SK-N-MC (cell line): ENCODE measurements around the gene MAP3K8.

Experiments used
- DNase-seq: peaks from one replicate; pipeline ENCODE4 v3.0.0-alpha.2; 2011; ENCODE audit warnings: low read depth, low spot score
- H3K27ac ChIP-seq: fragments of 200-600 bp; sonication (generic); 2 replicates; pipeline ENCODE4 v1.5.1; 2016; ENCODE audit warnings: mixed run types
- H3K36me3 ChIP-seq: fragments of 200-600 bp; sonication (generic); 2 replicates; pipeline ENCODE4 v1.6.1; 2017; ENCODE audit warnings: antibody characterized with exemption, low read length, mixed read lengths; ENCODE audit not compliant: insufficient read depth
- H3K4me3 ChIP-seq: fragments of 200-600 bp; sonication (generic); 2 replicates; pipeline ENCODE4 v1.5.1; 2016
- H3K9ac ChIP-seq: fragments of 200-600 bp; sonication (generic); 2 replicates; pipeline ENCODE4 v1.8.0; 2017; ENCODE audit warnings: mixed run types, mixed read lengths; ENCODE audit not compliant: insufficient read length
- H3K9me3 ChIP-seq: fragments of 200-600 bp; sonication (generic); 2 replicates; pipeline ENCODE4 v1.6.1; 2017; ENCODE audit warnings: low read depth, mild to moderate bottlenecking, antibody characterized with exemption, low read length, moderate library complexity, mixed read lengths
- EZH2 ChIP-seq: fragments of 200-600 bp; sonication (generic); IDR thresholded peaks from one replicate; pipeline ENCODE4 v1.6.1; 2017; ENCODE audit warnings: antibody characterized with exemption
- FOXP2 ChIP-seq: optimal IDR thresholded peaks from 2 replicates; pipeline ENCODE3; 2011; ENCODE audit warnings: mild to moderate bottlenecking, moderate library complexity; ENCODE audit not compliant: insufficient read depth; ENCODE audit errors: extremely low read length, control extremely low read depth
- POLR2AphosphoS5 ChIP-seq: IDR thresholded peaks from 2 replicates; pipeline ENCODE4 v1.6.1; 2012; ENCODE audit warnings: mild to moderate bottlenecking, low read depth, low read length, borderline replicate concordance

Gene MAP3K8

GRCh38 chr10:30447125-30447799 lies 13.3 kb downstream of the MAP3K8 start:
- TF ChIP-seq FOXP2 (no peak), EZH2 (no peak), POLR2AphosphoS5 (no peak)
- H3K4me3 ChIP-seq, result no peak overlapping the region
- H3K36me3 ChIP-seq, result no peaks in the 10 kb centered on the region; the same call in 1 of the 2 replicates
- no peak for DNase-seq
- no peak overlapping the region for H3K27ac ChIP-seq
- no peak overlapping the region for H3K9ac ChIP-seq
- H3K9me3 ChIP-seq, result no peaks in the 10 kb centered on the region

- TF ChIP-seq EZH2, result no peak
- no peak for TF ChIP-seq POLR2AphosphoS5
- no peak for TF ChIP-seq FOXP2
- Histone ChIP-seq H3K36me3 (no peaks in the 10 kb centered on the region; the same call in 1 of the 2 replicates), H3K9me3 (no peaks in the 10 kb centered on the region), H3K4me3 (no peak overlapping the region), H3K9ac (no peak overlapping the region), H3K27ac (no peak overlapping the region)
- DNase-seq, result no peak
These were observed 14.1 kb downstream of the MAP3K8 start for GRCh38 chr10:30448092-30448491.

- no peak for DNase-seq
- Histone ChIP-seq H3K36me3 (no peaks in the 10 kb centered on the region), H3K4me3 (no peak overlapping the region), H3K27ac (no peak overlapping the region), H3K9me3 (no peaks in the 10 kb centered on the region), H3K9ac (no peak overlapping the region)
- TF ChIP-seq POLR2AphosphoS5, result no peak
- TF ChIP-seq FOXP2, result no peak
- no peak for TF ChIP-seq EZH2
These were observed 20.0 kb downstream of the MAP3K8 start for GRCh38 chr10:30453764-30454527.

GRCh38 chr10:30454744-30455510 lies 20.9 kb downstream of the MAP3K8 start:
- Histone ChIP-seq H3K9ac (no peak overlapping the region), H3K9me3 (no peaks in the 10 kb centered on the region), H3K27ac (no peak overlapping the region), H3K4me3 (no peak overlapping the region), H3K36me3 (no peaks in the 10 kb centered on the region)
- TF ChIP-seq POLR2AphosphoS5, result no peak
- TF ChIP-seq EZH2, result no peak
- TF ChIP-seq FOXP2, result no peak
- DNase-seq, result no peak

- peaks cover 3% of the 10 kb centered on the region; the same call in 1 of the 2 replicates for H3K36me3 ChIP-seq
- no peak overlapping the region for H3K4me3 ChIP-seq
- H3K27ac ChIP-seq, result no peak overlapping the region
- H3K9ac ChIP-seq, result no peak overlapping the region
- no peak for DNase-seq
- no peaks in the 10 kb centered on the region for H3K9me3 ChIP-seq
- TF ChIP-seq EZH2 (no peak), FOXP2 (no peak), POLR2AphosphoS5 (no peak)
These were observed 21.8 kb downstream of the MAP3K8 start for GRCh38 chr10:30455816-30456215.

GRCh38 chr10:30456266-30456665 lies 22.3 kb downstream of the MAP3K8 start:
- DNase-seq, result no peak
- Histone ChIP-seq H3K9me3 (no peaks in the 10 kb centered on the region), H3K27ac (no peak overlapping the region), H3K9ac (no peak overlapping the region), H3K4me3 (no peak overlapping the region), H3K36me3 (peaks cover 3% of the 10 kb centered on the region; the same call in 1 of the 2 replicates)
- TF ChIP-seq POLR2AphosphoS5, result no peak
- TF ChIP-seq EZH2, result no peak
- no peak for TF ChIP-seq FOXP2

GRCh38 chr10:30459283-30459682 lies 25.3 kb downstream of the MAP3K8 start:
- Histone ChIP-seq H3K9me3 (no peaks in the 10 kb centered on the region), H3K9ac (no peak overlapping the region), H3K4me3 (no peak overlapping the region), H3K27ac (no peak overlapping the region), H3K36me3 (peaks cover 3% of the 10 kb centered on the region; the same call in 1 of the 2 replicates)
- no peak for DNase-seq
- TF ChIP-seq POLR2AphosphoS5, result no peak
- TF ChIP-seq FOXP2, result no peak
- no peak for TF ChIP-seq EZH2

- H3K36me3 ChIP-seq, result peaks cover 3% of the 10 kb centered on the region; the same call in 1 of the 2 replicates
- no peak overlapping the region for H3K4me3 ChIP-seq
- no peak for DNase-seq
- H3K9ac ChIP-seq, result no peak overlapping the region
- TF ChIP-seq FOXP2 (no peak), EZH2 (no peak), POLR2AphosphoS5 (no peak)
- no peaks in the 10 kb centered on the region for H3K9me3 ChIP-seq
- H3K27ac ChIP-seq, result no peak overlapping the region
These were observed 26.1 kb downstream of the MAP3K8 start for GRCh38 chr10:30460121-30460520.
